ENCODE results near the gene ZFAND2B.
A peak's percentile ranks its signal among the peaks of the same experiment; 100 is the strongest.
"Not testable (repeated sequence)": the region's sequence is repeated elsewhere in the genome, so short reads cannot be mapped to it uniquely, and the experiment has no call there.

Gene ZFAND2B

DNA sequence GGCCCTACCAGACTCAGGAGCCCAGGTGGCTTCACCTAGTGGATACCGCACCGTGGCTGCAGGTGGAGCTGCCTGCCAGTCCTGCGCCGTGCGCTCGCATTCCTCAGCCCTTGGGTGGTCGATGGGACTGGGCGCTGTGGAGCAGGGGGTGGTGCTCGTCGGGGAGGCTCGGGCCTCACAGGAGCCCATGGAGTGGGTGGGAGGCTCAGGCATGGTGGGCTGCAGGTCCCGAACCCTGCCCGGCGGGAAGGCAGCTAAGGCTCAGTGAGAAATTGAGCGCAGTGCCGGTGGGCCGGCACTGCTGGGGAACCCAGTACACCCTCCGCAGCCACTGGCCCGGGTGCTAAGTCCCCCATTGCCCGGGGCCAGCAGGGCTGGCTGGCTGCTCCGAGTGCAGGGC, 5.3 kb upstream of the ZFAND2B start:
- DNase-seq (ENCODE audit: insufficient read length, low spot score); FAIRE-seq: not testable (repeated sequence)

DNA sequence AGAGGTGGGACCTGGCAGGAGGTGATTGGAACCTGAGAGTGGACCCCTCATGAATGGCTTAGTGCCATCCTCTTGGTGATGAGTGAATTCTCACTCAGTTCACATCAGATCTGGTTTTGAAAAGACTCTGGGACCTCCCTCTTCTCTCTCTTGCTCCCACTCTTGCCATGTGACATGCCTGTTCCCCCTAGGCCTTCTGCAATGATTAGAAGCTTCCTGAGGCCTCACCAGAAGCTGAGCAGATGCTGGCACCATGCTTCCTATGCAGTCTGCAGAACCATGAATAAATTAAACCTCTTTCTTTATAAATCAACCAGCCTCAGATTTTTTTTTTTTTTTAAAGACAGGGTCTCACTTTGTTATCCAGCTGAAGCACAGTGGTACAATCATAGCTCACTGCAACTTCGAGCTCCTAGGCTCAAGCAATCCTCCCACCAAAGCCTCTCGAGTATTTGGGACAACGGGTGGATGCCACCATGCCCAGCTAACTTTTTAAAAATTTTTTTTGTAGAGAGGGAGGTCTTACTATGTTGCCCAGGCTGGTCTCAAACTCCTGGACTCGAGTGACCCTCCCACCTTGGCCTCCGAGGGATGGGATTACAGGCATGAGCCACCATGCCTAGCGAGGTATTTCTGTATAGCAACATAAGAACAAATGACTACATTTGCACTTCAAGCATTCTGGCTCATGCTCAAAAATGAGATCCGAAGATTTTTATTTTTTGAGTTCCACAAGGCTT, 2.0 kb upstream of the ZFAND2B start:
- no peak for FAIRE-seq
- no peak for DNase-seq (ENCODE audit: insufficient read length, low spot score)

DNA sequence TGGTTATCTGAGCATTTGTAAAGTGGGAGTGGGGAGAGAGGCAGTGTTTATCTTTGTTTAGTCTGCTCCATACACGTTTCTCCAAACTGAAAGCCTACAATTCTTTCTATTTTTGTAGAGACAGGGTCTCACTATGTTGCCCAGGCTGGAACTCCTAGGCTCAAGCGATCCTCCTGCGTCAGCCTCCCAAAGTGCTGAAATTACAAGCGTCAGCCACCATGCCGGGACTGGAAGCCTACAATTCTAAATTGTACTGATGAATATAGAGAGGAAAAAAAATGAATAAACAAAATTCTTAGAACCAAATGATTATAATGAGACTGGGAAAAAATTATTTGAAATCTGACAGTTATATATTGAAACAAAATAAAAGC, 1.4 kb upstream of the ZFAND2B start:
- DNase-seq (ENCODE audit: insufficient read length, low spot score), result no peak
- FAIRE-seq, result no peak

DNA sequence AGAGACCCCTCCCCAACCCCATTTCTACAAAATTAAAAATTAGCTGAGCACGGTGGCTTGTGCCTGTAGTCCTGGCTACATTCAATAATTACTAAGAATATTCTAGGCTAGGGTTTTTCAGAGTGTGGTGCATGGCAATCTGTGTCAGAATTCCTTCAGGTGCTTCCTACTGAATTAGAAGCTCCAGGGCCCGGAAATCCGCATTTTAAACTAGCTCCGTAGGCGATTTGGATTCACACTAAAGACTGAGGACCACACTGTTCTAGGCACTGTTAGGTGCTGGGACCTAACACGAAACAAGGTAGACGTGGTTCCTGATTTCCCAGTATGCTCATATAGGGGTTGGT, 628 bp upstream of the ZFAND2B start:
- DNase-seq (ENCODE audit: insufficient read length, low spot score) (no peak), FAIRE-seq (peak; percentile 94)

DNA sequence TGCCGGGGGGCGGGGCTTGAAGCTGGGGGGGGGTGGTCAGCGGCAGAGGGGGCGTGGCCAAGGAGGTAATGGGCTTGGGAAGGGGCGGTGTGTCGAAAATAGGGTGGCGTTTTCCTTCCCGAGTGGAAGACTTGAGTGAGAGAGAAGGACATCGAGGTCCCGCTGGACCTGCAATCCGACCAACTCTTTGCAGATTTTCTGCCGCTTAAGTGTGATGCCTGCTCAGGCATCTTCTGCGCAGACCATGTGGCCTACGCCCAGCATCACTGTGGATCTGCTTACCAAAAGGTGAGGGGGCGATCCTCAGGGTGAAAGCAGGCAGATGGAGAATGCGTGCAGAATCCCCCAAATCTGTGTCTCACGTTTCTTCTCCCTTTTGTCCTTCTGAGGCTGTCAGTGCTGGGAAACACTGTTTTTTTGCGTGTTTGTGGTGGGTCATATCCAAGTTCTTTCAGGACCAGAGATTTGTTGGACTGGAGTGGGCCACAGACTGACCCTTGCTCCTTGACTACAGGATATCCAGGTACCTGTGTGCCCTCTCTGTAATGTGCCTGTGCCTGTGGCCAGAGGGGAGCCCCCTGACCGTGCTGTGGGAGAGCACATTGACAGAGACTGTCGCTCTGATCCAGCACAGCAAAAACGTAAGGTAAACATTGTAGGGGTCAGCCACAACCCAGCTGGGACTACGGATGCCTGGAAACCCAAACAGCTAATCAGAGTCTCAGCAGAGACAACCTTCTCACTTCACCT, 727 bp downstream of the ZFAND2B start:
- DNase-seq (ENCODE audit: insufficient read length, low spot score) (no peak), FAIRE-seq (no peak)

DNA sequence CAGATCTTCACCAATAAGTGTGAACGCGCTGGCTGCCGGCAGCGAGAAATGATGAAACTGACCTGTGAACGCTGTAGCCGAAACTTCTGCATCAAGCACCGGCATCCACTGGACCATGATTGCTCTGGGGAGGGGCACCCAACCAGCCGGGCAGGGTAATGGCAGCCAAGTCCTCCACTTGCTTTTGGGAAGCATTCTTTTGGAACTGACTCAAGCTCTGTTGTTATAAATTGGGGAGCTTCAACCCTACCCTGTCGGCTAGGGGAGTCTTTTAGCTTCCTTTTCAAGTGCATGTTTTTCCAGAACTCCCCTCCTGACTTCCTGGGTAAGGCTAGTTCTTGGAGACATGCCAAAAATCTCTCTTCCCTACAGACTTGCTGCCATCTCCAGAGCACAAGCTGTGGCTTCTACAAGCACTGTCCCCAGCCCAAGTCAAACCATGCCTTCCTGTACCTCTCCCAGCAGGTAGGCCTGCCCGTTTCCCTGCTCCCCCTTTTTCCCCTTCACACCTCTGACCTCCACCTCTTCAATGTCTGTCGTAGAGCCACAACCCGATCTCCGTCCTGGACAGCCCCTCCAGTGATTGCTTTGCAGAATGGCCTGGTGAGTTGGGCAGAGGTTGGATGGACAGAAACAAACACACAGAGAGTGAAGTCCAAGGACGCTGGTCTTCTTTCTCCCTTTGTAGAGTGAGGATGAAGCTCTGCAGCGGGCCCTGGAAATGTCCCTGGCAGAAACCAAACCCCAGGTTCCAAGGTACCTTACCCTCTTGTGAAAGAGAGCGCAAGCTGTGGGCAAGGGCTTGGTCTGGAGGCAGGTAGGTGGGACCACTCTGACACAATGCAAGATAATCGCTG, 1.5 kb downstream of the ZFAND2B start:
- FAIRE-seq (no peak), DNase-seq (ENCODE audit: insufficient read length, low spot score) (no peak)

DNA sequence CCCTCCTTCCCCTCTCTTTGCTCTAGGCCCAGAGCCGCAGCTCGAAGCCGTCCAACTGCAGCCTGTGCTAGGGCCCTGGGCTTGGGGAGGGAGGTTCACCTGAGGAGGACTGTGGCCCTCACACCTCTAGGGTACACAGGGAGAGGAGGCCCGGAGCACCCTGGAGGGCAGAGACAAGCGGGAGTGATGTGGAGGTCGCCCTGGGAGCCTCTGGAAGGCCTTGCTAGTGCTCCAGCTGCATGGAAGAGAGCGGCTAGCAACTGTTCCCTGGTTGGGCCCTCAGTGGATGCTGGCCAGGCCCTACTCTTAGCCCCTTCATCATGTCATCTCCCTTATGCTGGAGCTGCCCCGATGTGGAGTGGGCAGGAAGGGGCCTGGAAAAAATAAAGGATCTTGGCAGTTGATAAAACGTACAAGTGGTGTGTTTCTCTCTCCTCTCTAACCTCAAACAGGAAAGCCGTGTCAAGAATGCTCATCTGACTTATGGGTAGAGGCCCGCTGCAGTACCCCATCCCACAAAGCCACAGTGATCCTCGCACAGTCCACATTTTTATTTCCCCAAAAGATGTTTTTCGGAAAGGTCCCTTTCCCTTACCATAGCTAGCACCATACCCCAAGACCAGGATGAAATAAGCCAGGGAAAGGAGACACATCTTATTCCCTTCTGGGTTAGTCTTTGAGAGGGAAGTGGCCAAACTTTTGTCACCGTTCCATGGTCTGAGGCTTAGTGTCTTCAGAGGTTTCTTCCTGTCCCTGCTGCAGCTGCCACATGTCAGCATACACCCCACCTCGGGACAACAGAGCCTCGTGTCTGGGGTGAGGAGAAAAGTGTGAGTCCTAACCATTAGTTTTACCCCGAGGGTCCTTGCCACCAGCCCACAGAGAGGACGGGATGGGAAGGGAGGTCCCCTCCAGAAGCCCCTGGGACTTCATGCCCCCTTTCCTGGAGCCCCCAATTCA, 2.9 kb downstream of the ZFAND2B start:
- DNase-seq (ENCODE audit: insufficient read length, low spot score), result no peak
- FAIRE-seq, result no peak

DNA sequence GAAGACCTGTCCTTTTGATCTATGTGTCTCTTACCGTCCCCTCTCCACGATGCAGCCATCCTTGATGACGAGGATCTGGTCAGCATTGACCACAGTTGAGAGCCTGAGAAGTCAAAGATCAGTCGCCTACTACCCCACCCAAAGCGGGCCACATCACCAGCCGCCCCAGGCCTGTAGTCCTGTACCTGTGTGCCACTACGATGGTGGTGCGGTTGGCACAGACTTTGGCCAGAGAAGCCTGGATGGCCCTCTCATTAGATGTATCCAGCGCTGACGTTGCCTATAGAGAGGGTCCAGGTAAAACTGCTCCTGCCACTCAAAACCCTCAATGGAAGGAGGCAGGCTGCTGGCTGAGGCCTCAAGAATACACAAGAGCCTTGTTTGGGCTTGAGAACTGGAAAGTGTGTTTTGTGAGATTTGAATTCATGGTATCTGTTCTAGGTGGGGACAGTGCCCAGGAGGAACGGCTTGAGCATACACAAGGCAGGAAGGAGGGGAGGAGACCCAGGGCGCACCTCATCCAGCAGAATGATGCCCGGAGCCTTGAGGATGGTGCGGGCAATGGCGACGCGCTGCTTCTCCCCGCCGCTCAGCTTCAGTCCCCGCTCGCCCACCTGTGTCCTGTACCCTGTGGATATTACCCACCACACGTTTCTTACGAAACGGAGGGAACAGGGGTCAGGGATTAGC, 3.8 kb downstream of the ZFAND2B start:
- FAIRE-seq, result no peak
- DNase-seq (ENCODE audit: insufficient read length, low spot score), result no peak

DNA sequence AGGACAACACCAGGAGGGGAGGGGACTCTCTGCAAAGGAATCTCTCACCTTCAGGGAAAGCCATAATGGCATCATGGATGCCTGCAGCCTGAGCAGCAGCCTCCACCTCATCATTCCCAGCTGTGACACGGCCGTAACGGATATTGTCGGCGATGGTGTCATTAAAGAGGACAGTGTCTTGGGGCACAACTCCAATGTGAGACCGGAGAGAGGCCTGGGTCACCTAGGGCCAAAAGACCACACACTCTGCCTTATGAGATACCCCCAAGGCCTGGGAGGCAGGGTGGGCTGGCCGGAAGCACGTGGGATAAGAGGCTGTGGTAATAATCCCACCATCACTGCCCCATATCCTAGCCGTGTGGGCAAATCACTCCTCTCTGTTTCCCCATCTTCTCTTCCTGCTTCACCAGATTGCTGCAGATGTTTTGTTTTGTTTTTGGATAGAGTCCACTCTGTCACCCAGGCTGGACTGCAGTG, 4.3 kb downstream of the ZFAND2B start:
- DNase-seq (ENCODE audit: insufficient read length, low spot score) (no peak), FAIRE-seq (no peak)

DNA sequence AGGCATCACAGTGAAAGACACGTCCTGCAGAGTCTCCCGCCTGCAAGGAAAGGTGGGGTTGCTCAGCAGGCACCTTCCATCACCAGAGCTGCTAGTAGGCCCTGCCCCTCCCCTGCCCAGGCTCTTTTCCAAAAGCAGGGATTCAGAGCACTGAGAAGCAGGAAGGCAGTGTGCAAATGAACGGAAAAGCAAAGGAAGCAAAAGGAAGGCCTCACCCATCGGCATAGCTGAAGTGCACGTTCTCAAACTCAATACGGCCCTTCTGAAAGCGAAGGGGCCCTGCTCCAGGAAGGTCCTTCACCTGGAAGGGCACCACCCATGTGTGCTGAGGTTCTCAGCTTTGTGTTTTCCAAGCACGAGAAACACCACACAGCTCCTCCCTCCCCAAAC, 6.4 kb downstream of the ZFAND2B start:
- DNase-seq (ENCODE audit: insufficient read length, low spot score) (no peak), FAIRE-seq (no peak)

DNA sequence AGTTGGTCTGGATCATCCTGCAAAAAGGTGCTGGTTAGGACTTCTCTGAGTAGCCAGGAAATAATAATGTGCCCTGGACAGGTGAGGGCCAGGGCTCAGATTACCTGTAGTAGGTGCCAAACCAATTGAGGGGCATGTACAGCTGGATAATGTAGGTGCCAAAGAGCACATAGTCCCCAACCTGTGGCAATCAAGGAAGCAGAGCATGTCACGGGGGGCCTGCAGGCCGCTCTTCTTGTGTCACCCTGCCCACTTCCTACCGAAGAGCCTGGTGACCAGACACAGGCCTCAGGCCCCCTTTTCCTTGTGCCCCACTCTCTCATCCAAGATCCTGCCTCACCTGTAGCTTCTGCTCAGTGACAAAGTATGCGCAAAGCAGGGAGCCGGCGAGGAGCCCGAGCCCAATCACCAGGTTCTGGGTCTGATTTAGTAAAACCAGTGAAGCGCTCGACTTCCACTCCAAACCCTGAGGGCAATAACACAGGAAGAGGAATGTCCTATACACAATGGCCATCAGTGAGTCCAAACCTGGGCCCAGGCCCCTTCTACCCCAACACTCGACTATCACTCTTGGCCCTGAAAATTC, 7.0 kb downstream of the ZFAND2B start:
- FAIRE-seq (no peak), DNase-seq (ENCODE audit: insufficient read length, low spot score) (no peak)

DNA sequence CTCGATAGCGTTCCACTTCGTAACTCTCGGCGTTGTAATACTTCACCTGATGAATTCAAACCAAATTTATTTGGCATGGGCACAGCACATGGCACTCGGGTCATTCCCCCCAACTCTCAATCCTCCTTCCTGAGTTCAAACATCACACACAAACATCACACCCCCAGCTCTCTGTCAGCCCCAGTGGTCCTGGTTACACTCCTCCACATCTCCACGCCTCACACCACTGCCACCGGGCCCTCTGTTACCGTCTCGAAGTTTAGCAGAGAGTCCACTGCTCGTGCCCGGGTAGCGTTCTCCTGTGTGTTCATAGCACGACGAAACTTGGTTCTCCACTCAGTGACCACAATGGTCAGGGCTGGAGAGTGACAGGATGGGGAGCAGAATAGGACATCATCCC, 7.6 kb downstream of the ZFAND2B start:
- FAIRE-seq, result no peak
- no peak for DNase-seq (ENCODE audit: insufficient read length, low spot score)

DNA sequence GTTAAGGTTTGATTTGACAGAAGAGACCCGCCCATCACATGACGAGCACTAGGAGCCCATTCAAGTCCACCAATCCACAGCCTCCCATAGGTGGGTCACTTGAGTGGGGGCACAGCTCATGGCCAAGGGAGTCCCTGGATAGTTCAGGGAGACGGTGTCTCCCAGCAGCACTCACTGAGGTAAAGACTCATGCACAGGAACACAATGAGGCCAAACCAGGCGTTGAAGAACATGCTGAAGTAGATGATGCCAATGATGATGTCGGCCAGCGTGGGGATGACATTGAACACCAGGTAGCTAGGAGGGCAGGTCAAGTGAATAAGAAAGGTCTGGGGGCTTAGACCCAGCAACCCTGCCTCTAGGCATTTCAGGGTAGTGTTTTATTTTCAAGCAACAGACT, 8.2 kb downstream of the ZFAND2B start:
- no peak for FAIRE-seq
- no peak for DNase-seq (ENCODE audit: insufficient read length, low spot score)

DNA sequence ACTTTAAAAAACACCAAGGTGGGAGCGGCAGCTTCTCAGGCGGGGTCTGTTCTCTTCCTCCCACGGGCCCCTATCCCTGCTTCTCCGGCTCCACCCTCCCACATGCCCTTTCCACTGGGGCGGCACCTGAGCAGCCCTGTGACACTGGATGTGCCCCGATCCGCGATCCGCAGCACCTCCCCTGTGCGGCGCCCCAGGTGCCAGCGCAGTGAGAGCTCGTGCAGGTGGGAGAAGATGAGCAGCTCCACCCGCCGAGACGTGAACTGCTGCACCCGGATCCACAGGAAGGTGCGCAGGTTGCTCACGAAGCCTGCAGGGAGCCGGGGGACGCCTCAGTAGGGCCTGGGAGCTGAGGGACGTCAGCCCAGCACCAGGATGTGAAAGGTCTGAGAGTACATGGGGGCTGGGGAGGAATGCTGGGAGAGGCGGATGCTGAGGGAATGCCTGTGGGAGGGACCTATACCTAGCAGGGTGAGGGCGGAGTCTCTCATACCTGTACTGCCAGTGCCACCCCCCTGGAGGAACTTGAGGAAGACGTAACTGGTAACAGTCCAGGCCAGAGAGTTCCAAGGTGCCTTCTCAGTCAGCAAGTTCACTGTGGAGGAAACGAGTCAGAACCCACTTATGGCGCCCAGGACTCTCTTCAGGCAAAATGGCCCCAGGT, 9.4 kb downstream of the ZFAND2B start:
- DNase-seq (ENCODE audit: insufficient read length, low spot score) (no peak), FAIRE-seq (no peak)

DNA sequence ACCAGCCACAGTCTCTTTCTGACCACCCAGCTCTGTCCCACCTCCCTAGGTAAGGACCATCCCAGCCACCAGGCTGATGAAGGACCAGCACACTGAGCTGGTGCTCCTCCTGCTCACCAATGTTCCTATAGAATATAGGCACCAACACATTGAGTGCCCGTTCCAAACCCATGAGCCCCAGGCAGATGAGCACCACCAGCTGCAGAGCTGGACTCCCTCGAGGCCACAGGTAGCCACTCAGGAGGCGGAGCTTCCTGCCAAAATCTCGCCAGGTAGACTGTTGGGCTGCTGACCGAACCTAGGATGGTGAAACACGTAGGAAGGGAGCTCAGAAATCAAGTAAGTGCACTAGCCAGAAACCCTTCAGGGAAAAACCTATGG, 9.9 kb downstream of the ZFAND2B start:
- FAIRE-seq (no peak), DNase-seq (ENCODE audit: insufficient read length, low spot score) (no peak)

DNA sequence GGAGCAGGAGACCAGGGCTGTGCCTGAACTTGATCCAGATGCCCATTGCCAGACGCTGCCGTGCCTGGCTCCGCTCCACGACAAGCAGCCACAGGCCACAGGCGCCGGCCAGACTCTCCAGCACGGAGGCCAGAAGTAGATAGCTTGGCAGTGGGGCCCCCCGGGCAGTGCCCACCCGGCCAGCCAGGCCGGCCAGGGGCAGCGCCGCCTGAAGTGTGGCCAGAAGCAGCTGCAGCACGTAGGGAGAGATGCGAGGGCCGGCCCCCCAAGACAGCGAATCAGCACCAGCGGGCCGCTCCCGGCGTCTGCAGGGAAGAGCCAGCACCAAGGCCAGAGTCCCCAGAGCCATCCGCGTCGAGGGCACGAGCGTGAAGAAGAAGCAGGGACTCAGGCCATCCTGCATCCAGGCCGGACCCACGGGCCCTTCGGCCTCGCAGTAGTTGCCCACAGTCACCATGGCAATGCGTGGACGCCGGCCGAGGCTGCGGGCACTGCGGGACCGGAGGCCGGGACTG, 11.7 kb downstream of the ZFAND2B start:
- DNase-seq (ENCODE audit: insufficient read length, low spot score) (no peak), FAIRE-seq (no peak)

DNA sequence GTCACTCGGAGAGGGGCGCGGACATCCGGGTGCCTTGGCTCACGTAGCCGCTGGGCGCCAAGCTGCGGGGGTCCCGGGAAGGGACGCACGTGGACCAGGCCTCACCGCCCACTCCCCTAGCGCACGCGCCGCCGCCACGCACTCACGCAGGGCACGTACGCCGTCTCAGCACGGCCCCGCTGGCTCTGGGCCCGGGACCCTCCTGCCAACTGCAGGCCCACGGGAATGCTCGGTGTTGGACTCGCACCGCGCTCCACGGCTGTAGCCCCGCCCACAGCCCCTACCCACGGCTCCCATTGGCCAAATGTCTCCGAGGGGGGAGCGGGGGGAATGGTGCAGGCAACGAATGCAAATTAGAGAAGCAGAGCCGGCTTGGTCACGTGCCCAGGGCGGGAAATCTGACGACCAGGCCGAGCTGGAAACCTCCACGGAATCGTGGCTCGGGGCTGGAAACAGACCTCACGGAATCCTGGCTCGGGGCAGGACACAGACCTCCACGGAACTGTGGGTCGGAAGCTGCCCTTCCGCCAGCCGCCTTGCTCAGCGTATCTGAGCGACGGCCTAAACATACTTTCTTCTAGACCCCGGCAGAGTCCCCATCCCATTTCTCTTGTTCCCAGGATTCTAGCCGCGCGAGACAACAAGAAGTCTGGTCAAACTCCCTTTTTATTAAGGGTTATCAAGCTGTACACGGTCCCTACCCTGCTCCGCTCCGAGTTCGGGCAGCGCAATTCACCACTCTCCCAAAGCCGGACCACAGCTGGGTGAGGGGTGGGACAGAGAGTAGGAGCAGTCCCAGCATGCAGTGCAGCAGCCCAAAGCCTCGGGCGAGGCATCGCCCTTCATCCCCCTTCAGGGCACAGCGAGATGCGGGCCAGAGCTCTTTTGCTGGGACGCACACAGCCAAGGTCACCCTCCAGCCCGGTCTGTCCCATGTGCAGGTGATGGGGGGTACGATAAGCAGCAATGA, 12.4 kb downstream of the ZFAND2B start, which contains the start of gene ABCB6:
ABCB6 (minus strand) TSS at position 227 of the 970 bp plus-strand sequence. CDS start 285 bp downstream, outside the sequence.
- FAIRE-seq, result peak; percentile 95
- peak; percentile 95 for DNase-seq (ENCODE audit: insufficient read length, low spot score)
